Ascending aorta (tissue), 2 donors: ENCODE measurements around the gene KIR2DL3. TPM values are rescaled to one million over a fixed set of nuclear protein-coding genes. Genes with fewer than 3 reads are reported as not detected.

ENCODE experiments used
- DNase-seq, 2 donors: peaks; one replicate each; pipeline ENCODE4 v3.0.0-alpha.2; 2019; ENCODE audit warnings: low spot score in 2 of 2
- H3K27ac ChIP-seq, 2 donors: fragments of 200-600 bp; sonication (generic); one replicate each; pipeline ENCODE4 v1.5.1; 2016 to 2017; ENCODE audit warnings: mild to moderate bottlenecking in 1 of 2
- H3K27me3 ChIP-seq: fragments of 200-600 bp; sonication (generic); one replicate; pipeline ENCODE4 v1.5.1; 2017
- H3K36me3 ChIP-seq, 2 donors: fragments of 200-600 bp; sonication (generic); one replicate each; pipeline ENCODE4 v1.5.1; 2016
- H3K4me1 ChIP-seq, 2 donors: fragments of 200-600 bp; sonication (generic); one replicate each; pipeline ENCODE4 v1.5.1; 2016 to 2017; ENCODE audit warnings: mild to moderate bottlenecking in 1 of 2
- H3K4me3 ChIP-seq, 2 donors: fragments of 200-600 bp; sonication (generic); one replicate each; pipeline ENCODE4 v1.5.1; 2016 to 2017; ENCODE audit warnings: mild to moderate bottlenecking in 1 of 2
- H3K9me3 ChIP-seq, 2 donors: fragments of 200-600 bp; sonication (generic); one replicate each; pipeline ENCODE4 v1.5.1; 2016
- CTCF ChIP-seq, 3 experiments: fragments of 200-600 bp in 2 of 3; fragments of 450-650 bp in 1 of 3; sonication (generic) in 2 of 3; IDR thresholded peaks; one replicate each; pipeline ENCODE4 v1.5.1; 2016 to 2019; ENCODE audit warnings: antibody characterized with exemption in 3 of 3, mild to moderate bottlenecking in 1 of 3, moderate library complexity in 1 of 3
- intact Hi-C: fragments of 100-400 bp; cut with DNase I; formaldehyde crosslinking; loops from one replicate; pipeline ENCODE4 v1.15.1; 2023
- total RNA-seq: library from RNA; depleted of rRNA; stranded (reverse); fragments of >200 nt; gene quantifications from one replicate; pipeline ENCODE4 v1.1.0, GENCODE V29; 2016

The KIR2DL3 gene
- total RNA-seq, 1 donor from 2014 or later, result not detected

- Histone ChIP-seq H3K27me3 (no peaks in the 10 kb centered on the region), H3K36me3 (no peaks in the 10 kb centered on the region), H3K9me3 (no peaks in the 10 kb centered on the region), H3K4me1 (no peaks in the 10 kb centered on the region), H3K4me3 (no peak overlapping the region), H3K27ac (no peak overlapping the region)
- no peak for TF ChIP-seq CTCF (IDR thresholded peaks at IDR 0.05)
- intact Hi-C loops, result no loop called here
- no peak for DNase-seq
Observed at GRCh38 chr19:54790711-54791110, 52.4 kb downstream of the KIR2DL3 start.

DNA sequence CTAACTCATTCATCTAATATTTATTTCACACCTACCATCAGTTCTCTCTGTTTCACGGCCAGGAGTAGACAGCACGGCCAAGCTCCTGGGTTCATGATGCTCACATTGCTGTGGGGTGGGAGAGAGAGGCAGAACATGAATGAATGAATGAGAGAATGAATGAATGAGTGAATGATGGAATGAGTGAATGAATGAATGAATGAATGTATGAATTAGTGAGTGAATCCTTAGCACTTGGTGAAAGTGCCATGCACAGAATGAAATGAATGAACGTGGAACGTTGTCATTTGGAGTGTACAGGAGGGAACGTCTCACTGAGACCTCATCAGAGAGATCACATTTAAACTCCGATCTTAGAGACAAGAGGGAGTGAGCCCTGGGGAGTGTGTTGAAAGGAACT is 53.2 kb downstream of the KIR2DL3 start:
- Histone ChIP-seq H3K36me3 (no peaks in the 10 kb centered on the region), H3K9me3 (no peaks in the 10 kb centered on the region), H3K27ac (no peak overlapping the region), H3K27me3 (no peaks in the 10 kb centered on the region), H3K4me3 (no peak overlapping the region), H3K4me1 (no peaks in the 10 kb centered on the region)
- DNase-seq, result no peak
- TF ChIP-seq CTCF (IDR thresholded peaks at IDR 0.05), result no peak
- intact Hi-C loops, result no loop called here

GRCh38 chr19:54792814-54793213 is 54.5 kb downstream of the KIR2DL3 start:
- no peaks in the 10 kb centered on the region for H3K27me3 ChIP-seq
- peak overlapping the region in 1 of 2 donors; percentile 13 for H3K4me3 ChIP-seq
- no peaks in the 10 kb centered on the region for H3K36me3 ChIP-seq
- no peak for DNase-seq
- H3K9me3 ChIP-seq, result no peaks in the 10 kb centered on the region
- TF ChIP-seq CTCF (IDR thresholded peaks at IDR 0.05), result no peak
- intact Hi-C loops, result no loop called here
- H3K27ac ChIP-seq, result no peak overlapping the region
- no peaks in the 10 kb centered on the region for H3K4me1 ChIP-seq

- no peaks in the 10 kb centered on the region for H3K4me1 ChIP-seq
- TF ChIP-seq CTCF (IDR thresholded peaks at IDR 0.05), result no peak
- no peaks in the 10 kb centered on the region for H3K27me3 ChIP-seq
- no peak for DNase-seq
- no peaks in the 10 kb centered on the region for H3K9me3 ChIP-seq
- no peak overlapping the region for H3K4me3 ChIP-seq
- H3K27ac ChIP-seq, result no peak overlapping the region
- no peaks in the 10 kb centered on the region for H3K36me3 ChIP-seq
- intact Hi-C loops, result no loop called here
Observed at GRCh38 chr19:54795758-54796157, 57.4 kb downstream of the KIR2DL3 start.

Other genes with a start within 250 kb of the KIR2DL3 start
- gene LAIR2, start 235.7 kb upstream of the KIR2DL3 start, total RNA-seq, result not detected
- gene LILRA2, start 164.7 kb upstream of the KIR2DL3 start, total RNA-seq, result not detected
- not detected for gene LILRA1, start 144.9 kb upstream of the KIR2DL3 start, total RNA-seq
- gene LILRB1, start 108.0 kb upstream of the KIR2DL3 start, total RNA-seq, result 2.7 TPM
- 0.64 TPM for gene LILRB4, start 75.5 kb upstream of the KIR2DL3 start, total RNA-seq
- gene KIR3DL3, start 14.1 kb upstream of the KIR2DL3 start, total RNA-seq, result not detected
- not detected for gene KIR2DL1, start 31.3 kb downstream of the KIR2DL3 start, total RNA-seq
- gene KIR2DL4, start 65.1 kb downstream of the KIR2DL3 start, total RNA-seq, result not detected
- not detected for gene KIR3DL1, start 78.0 kb downstream of the KIR2DL3 start, total RNA-seq
- gene KIR2DS4, start 94.2 kb downstream of the KIR2DL3 start, total RNA-seq, result not detected
- gene KIR3DL2, start 111.9 kb downstream of the KIR2DL3 start, total RNA-seq, result not detected
- not detected for gene FCAR, start 135.7 kb downstream of the KIR2DL3 start, total RNA-seq
- not detected for gene NCR1, start 167.6 kb downstream of the KIR2DL3 start, total RNA-seq
- not detected for gene NLRP7, start 209.0 kb downstream of the KIR2DL3 start, total RNA-seq
- not detected for gene NLRP2, start 227.9 kb downstream of the KIR2DL3 start, total RNA-seq